NCI-H524 treated with DMSO at 0.1 percent for 48 hours (cell line): Measurements from ENCODE around the gene ADAMTSL4.

Experiments
- DNase-seq: peaks from one replicate; lab custom pipeline; 2025; lab: John Stamatoyannopoulos, UW

The ADAMTSL4 gene

DNA sequence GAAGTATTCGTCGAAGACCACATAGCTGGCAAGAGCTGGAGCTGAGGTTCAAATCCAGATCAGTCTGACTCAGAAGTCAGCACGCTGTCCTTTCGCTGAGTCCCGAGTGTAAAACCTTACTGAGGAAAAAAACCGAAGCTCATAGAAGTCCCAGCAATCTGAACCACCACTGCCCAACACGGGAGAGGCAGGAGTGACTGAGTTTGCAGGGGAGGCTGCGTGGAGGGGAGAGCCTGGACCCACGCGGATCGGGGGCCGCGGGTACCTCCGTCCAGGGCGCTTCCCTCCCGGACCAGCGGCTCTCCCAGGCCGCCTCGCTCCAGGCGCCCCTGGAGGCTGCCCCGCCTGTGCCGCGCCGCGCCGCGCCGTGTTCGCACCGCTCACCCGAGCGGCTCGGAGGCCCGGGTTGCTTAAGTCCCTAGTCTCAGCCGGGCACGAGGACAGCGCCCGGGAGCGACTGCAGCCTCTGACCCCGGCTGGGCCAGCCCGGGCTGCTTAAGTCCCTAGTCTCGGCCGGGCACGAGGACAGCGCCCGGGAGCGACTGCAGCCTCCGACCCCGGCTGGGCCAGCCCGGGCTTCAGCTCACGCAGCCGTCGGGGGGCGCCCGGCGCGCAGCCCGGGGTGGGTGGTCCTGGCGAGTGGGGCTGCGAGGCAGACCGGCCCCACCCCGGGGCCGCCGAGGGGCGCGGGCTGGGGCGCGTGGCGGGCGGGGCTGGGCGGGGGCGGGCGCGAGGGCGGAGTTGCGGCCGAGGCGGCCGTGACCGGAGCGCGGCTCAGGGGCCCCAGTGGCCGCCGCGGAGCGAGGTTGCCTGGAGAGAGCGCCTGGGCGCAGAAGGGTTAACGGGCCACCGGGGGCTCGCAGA, at the start of gene ADAMTSL4:
Gene ADAMTSL4 (plus strand): TSS at position 777 of the 864 bp plus-strand sequence. CDS start 2,881 bp downstream, outside the sequence.
- no peak for DNase-seq

DNA sequence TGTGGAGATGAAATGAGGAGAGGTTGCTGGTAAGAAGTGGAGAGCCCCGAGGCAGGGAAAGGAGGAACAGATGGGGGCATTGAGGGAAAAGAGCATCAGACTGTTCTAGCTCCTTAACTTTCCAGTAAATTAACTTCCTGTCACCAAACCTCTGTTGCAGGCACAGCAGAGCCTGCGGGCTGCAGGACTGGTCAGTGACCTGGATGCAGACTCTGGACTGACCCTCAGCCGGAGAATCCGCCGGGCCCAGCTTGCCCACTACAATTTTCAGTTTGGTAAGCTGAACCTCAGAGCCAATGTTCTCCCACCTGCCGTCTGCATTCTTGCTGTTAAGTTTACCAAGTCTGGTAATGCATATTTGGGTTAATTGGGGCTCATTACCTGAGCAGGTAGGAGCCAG, 43.8 kb upstream of the ADAMTSL4 start:
- no peak for DNase-seq

DNA sequence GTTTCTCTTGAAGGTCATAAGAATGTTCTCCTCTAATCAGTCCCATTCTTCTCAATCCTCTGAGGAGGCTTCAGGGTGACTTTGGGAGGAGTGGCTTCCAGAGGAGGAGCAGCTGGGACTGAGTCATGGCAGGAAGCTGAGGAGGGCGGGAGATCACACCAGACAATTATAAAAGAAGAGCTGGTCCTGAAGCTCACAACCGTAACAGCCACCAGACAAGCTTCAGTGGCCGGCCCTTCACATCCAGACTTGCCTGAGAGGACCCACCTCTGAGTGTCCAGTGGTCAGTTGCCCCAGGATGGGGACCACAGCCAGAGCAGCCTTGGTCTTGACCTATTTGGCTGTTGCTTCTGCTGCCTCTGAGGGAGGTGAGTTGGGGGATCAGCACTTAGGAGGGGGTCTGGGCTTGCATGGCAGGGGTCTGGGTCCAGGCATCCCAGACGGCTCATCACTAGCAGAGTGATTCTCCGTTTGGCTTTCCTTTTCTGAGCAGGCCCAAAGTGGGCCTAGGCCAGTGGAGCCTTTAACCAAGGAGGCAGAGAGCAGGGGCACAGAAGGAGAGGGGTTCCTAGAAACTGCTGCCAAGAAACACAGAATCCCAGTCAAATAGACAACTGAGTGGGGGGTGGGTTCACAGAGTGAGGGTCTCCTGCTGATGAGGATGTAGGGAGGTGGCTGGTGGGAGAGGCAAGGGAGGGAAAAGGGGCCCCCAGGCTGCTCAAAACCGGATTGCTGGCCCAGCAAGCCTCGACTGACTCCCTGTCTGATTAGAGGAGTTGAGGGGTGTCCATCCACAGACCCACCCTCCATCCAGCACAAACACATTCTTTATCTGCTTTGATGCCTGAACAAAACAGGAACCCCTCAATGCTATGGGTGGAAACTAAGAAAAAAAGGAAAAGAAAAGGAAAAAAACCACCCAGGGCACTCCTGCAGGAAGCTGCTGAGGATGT, 41.0 kb upstream of the ADAMTSL4 start, which contains the start of gene ECM1:
Gene ECM1 (plus strand): TSS at position 198 of the 953 bp plus-strand sequence. CDS start 101 bp downstream, at position 299.
- DNase-seq = no peak

DNA sequence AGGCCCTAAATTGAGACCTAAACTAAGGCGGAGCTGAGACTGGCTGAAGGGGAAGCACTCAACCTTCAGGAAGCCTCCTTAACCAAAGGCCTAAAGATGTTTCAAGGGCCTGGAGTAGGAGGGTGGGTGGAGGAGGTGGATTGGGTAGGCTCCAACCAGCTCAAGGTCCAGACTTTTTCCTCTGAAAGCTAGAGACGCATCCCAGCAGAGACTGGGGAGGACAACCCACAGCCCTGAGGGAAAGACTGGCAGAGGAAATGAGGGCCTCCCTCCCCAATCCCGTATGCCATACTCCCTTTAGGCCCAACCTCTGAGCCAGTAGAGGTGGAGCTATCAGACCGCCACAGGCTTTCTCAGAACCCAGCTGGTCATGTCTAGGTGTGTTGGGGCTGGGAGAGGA, 40.2 kb upstream of the ADAMTSL4 start:
- DNase-seq = no peak

DNA sequence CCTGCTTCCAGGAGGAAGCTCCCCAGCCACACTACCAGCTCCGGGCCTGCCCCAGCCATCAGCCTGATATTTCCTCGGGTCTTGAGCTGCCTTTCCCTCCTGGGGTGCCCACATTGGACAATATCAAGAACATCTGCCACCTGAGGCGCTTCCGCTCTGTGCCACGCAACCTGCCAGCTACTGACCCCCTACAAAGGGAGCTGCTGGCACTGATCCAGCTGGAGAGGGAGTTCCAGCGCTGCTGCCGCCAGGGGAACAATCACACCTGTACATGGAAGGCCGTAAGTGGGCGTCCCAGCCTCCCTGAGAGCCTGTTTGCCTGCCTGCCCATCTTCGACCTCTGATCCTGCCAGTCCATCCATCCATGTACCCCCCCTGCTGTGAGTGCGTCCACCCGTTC, 37.7 kb upstream of the ADAMTSL4 start:
- no peak for DNase-seq

DNA sequence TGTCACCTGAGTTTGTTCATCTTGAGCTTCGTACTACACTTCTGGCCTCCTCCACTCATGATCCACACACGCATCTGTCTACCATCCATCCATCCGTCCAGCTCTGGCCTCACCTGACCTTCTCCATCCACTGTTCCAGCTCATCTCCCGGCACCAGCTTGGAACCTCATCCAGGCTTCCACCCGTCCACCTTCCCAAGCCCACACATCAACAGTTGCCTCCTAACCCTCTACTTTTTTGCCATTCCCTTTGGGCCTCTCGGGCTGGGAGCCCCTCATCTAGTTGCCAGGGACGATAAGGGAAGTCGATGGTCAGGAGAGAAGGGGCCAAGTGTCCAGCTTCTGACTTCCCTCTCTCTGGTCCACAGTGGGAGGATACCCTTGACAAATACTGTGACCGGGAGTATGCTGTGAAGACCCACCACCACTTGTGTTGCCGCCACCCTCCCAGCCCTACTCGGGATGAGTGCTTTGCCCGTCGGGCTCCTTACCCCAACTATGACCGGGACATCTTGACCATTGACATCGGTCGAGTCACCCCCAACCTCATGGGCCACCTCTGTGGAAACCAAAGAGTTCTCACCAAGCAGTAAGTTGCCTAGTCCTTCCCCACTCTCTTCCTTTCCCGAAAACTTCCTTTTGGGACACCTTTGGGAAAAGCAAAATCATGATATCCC, 37.1 kb upstream of the ADAMTSL4 start:
- DNase-seq = no peak

DNA sequence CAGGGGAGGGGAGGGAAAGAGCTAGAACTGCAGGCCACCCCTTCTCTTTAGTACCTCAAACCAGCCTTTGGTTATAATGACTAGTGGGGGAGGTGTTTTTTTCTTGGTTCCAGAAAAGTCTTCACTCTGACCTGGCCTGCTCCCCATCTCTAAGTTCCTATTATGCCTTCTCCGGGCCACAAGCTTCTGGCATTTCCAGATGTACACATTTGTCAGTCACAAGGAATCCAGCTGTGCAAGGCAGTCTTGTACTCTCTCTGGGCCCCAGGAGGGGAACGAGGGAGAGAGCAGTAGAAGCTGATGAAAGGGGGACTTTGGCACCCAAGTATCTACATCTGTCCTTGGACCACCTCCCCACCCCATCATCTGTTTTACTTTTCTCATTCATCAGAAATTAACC, 36.4 kb upstream of the ADAMTSL4 start:
- no peak for DNase-seq

DNA sequence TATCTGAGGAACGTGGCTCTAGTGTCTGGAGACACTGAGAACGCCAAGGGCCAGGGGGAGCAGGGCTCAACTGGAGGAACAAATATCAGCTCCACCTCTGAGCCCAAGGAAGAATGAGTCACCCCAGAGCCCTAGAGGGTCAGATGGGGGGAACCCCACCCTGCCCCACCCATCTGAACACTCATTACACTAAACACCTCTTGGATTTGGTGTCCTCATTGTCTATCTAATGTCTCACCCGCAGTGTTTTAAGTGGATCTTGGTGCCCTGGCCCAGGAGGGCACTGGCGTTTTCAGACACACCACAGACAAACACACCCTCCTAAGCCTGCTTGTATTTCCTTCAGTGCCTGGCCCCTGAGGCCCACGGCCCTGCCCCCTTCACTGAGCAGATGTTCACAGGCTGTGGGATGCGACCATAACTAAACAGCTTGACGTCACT, 35.8 kb upstream of the ADAMTSL4 start:
- no peak for DNase-seq

DNA sequence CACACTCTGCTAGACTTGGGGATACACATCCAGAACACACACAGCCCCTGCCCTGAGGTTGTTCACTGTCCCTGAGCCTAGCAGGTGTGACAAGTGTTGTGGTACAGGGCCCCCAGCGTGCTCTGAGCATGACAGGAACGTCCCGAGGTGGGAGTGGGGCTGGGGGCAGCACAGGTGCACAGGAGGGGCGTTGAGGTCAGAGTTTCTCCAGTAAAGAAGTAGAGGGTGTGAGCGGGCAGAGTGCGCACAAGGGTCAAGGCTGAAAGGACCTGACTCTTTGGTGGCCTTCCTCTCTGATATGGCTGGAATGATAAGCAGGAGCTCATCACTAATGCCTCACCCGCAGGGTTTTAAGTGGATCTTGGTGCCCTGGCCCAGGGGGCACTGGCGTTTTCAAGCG, 34.9 kb upstream of the ADAMTSL4 start:
- DNase-seq = no peak

DNA sequence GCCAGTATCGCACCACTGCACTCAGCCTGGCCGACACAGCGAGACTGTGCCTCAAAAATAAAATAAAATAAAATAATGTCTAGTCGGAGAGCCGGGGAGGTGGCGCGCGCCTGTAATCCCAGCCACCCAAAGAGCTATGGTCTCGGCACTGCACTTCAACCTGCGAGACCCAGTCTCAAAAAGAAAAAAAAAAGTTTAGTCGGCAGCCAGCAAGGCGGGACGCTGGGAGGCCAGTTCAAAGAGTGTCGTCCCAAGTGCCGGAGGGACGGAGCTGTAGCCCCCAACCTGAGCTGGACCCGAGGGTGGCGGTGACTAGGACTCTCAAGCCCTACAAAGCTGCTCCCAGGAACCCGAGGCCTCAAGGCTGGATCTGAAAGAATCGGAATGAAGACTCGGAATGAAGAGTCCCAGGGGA, 34.3 kb upstream of the ADAMTSL4 start:
- no peak for DNase-seq

DNA sequence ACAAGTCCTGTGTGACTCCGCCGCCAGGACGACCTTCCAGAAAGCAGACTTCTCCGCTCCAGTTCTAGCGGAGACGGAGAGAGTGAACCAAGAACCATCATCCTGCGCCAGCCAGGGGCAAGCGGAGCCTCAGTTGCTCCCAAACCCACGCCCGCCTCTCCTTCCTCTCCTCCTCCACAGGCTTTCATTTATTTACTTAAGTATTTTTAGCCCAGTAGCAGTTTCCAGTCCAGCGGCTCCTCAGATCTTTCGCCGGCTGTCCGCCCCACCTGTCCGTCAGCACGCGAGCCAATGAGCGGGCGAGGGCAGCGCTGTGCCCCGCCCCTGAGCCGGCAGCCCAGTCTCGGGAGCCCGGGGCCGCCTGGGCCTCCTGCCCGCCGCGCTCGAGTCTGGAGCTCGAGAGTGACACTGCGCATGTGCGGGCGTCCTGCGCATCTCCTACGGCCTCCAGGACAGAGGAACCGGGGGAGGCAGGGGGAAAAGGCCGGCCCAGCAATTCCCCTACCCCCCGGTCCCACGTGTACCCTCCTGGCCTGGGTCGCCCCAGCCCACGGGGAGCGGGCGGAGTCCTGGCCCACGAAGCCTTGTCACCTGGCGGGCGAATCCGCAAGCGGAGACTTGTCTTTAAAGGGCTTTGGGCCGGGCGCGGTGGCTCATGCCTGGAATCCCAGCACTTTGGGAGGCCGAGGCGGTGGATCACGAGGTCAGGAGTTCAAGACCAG, 33.7 kb upstream of the ADAMTSL4 start, which contains the start of gene FALEC:
Gene FALEC (plus strand): TSS at position 425 of the 722 bp plus-strand sequence.
- peak; percentile 36 for DNase-seq

DNA sequence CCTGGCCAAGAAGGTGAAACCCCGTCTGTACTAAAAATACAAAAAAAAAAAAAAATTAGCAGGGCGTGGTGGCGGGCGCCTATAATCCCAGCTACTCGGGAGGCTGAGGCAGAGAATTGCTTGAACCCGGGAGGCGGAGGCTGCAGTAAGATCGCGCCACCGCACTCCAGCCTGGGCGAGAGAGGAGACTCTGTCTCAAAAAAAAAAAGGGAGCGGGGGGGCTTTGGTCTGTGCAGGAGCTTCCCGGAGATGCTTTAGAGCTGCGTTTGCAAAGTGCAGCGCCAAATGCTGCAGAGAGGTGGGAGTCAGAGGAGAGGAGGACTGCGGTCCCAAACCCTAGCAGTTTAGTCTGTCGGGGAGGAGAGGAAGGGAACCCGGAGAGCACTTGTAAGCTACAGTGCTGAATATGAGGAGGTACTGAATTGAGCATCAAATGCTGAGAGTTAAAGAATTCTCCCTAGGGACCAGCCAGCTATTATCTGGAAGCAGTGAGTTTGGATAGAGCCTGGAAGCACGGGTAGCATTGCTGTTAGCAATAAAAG, 33.1 kb upstream of the ADAMTSL4 start:
- DNase-seq = no peak

DNA sequence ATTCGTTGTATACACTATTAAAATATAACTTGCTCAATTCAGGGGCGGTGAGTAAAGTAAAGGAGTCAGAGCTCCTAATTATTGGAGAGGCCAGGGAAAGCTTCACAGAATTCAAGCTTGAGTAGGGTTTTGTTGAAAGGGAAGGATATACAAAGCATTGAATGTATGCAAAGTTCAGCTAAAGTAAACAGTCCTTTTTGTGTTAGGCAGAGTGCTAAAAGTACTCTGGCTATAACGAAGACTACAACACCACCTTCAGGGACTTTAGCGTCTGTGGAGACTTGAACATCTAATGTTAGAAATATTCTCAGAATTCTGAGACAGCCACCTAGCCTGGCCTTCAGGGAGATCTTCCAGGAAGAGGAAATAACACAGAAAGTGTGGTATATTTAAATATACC, 32.6 kb upstream of the ADAMTSL4 start:
- no peak for DNase-seq

DNA sequence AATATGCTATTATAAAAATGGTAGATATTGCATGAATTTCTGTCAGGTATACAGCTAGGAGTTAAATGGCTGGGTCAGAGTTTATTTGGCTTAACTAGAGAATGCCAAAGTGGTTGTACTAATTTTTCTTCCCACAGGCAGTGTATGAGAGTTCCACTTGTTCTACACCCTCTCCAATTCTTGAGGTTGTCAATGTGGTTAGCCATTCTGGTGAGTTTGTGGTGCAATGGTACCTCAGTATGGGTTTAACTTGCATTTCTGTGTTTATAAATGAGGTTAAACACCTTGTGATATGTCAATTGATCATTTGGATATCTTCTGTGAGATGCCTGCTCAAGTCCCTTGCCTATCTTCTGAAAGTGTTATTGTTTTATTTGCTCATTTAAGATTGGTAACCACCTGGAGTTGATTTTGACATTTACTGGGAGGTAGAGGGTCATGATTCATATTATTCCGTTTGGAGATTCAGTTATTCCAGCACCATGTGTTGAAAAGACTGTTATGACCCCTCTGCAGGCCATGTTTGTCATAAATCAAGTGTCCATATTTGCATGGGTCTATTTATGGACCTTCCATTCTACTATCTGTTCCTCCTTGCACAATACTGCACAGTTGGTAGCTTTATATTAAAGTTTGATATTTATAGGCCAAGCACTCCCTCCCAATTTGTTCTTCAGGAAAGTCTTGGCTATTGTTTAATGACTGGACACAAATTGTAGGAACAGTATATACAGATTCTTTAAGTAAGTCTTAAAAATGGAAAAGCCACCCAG, 27.8 kb upstream of the ADAMTSL4 start:
- no peak for DNase-seq

DNA sequence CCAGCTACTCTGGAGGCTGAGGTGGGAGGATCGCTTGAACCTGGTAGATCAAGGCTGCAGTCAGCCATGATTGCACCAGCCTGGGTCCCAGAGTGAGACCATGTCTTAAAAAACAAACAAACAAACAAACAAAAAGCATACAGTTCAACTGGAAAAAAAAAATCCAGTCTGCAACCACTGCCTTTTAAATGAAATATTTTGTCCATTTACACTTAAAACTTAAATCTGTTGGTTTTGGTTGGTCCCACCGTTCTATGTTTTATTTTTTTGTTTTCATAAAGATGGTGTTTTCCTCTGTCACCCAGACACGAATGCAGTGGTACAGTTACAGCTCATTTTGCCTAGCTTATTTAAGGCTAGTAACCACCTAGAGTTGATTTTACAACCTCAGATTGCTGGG, 23.9 kb upstream of the ADAMTSL4 start:
- DNase-seq = no peak

DNA sequence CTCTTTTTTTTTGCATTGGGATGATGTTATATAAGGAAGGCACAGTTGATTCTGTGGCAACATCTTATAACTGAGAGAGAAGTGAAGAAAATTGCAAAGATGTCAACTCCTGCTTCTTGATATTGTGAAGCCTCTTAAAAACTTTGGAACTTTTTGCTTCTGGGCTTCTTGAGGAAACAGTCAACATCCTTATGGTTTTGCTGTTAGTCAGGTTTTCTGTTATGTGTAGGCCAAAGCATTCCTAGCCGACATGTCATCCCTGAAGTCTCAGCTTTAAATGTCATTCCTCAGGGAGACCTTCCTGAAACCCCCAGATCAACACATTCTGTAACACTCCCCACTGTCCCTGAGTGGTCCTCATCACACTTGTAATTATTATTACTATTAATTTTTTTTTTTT, 21.0 kb upstream of the ADAMTSL4 start:
- no peak for DNase-seq

DNA sequence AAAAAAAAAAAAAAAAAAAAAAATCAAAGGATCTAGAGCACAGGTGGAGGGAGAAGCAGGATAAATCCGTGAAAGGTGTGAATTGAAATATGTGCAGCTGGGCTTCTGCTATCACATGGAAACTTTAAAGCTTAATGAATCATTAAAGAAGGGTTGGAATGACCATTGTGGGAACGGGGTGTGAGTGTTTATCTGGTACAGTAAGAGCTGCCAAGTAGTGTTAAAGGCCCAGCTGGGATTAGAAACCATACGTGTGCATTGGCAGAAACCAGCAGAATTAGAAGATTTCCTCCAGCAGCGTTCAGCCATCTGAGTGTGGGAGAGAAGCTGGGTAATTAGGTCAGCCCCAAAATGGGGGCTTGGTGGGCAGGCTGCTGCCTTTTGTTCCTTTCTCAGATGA, 20.2 kb upstream of the ADAMTSL4 start:
- DNase-seq = no peak

DNA sequence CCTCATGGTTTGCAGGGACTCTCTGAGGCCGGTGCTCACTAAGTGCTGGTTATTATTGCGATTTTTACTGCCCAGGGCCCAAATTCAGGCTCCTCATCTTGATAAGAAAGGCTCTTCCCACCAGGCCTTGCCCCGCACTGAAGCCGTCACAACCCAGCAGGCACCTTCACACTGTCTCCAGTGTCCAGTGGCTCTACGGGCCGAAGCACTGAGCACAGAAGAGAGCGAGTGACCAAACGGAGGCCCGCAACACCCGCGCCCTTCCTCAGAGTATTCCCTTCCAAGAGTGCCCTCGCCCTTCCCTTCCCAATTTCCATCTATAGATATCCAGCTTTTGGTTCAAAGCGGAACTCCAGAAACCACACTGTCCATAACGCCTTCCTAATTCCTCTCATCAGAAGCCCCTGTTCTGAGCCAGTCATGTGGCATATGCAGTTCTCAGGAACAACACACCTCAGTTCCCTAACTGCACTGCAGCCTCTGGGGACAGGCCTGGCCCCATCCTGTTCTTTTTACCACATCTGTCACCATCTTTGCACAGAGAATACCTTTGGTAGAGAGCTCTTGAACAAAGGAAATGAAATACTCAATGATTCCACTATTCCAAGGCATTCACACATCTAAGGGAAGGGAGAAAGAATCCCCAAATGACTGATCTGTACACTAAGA, 18.6 kb upstream of the ADAMTSL4 start:
- no peak for DNase-seq

DNA sequence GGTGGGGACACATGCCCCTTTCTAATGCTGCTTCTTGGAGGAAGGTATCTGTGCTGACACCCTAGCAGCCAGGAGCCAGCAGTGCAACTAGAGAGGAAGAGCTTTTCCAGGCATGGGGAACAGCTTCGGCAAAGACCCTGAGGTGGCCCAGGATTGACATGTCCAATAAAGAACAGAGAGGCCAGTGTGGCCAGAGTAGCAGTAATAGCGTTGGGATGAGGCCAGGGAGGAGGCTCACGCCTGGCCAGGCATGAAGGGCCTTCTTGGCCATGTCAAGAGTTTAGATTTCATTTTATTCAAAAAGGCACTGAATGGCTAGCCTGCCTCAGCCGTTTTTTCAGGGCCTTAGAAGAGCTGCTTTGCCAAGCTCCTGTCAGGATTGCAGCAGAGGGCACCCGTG, 16.3 kb upstream of the ADAMTSL4 start:
- no peak for DNase-seq

DNA sequence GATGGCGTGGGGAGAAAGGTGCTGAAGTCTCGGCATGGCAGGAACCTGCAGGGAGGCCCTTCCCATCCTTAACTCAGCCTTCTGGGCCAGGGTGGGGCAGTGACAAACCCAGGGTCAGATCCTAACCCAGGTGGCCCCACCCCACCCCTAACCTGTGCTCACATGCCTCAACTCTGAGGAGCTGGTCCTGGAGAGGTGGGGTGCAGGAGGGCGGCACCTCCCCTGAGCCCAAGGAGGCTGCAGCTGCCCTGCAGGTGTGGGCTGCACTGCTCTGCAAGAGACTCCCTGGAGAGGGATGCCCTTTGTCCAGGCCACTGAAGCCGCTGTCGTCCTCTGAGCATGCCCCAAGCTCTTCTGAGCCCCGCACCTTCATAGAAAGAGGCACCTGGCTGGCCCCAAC, 15.2 kb upstream of the ADAMTSL4 start:
- DNase-seq = no peak
